Lower leg skin (tissue), 4 donors: ENCODE data around the gene MAU2. TPM values are rescaled to one million over a fixed set of nuclear protein-coding genes. Genes with fewer than 3 reads are reported as not detected.
"Not testable (repeated sequence)": the region's sequence is repeated elsewhere in the genome, so short reads cannot be mapped to it uniquely, and the experiment has no call there.

Experiments used
- DNase-seq, 2 donors: peaks; one replicate each; pipeline ENCODE4 v3.0.0-alpha.2; 2019; ENCODE audit warnings: low spot score in 2 of 2
- H3K4me3 ChIP-seq: fragments of 200-600 bp; sonication (generic); 2 replicates; pipeline ENCODE4 v1.5.1; 2017; ENCODE audit warnings: mild to moderate bottlenecking, low read depth; ENCODE audit not compliant: poor library complexity, severe bottlenecking
- CTCF ChIP-seq, 3 donors: fragments of 450-650 bp; IDR thresholded peaks; one replicate each; pipeline ENCODE4 v1.5.1; 2016; ENCODE audit warnings: antibody characterized with exemption in 3 of 3, mild to moderate bottlenecking in 3 of 3, moderate library complexity in 2 of 3
- POLR2A ChIP-seq, 2 donors: fragments of 450-650 bp; IDR thresholded peaks; one replicate each; pipeline ENCODE4 v1.6.1; 2016 to 2017; ENCODE audit warnings: antibody characterized with exemption in 2 of 2, mild to moderate bottlenecking in 1 of 2, moderate library complexity in 1 of 2
- WGBS, 2 donors: methylation state at CpG; one replicate each; pipeline ENCODE4 v1.1.5; 2018; 5-methylcytosine and 5-hydroxymethylcytosine counted together
- intact Hi-C: fragments of 100-400 bp; cut with DNase I; formaldehyde crosslinking; loops from one replicate; pipeline ENCODE4 v1.15.0; 2023; ENCODE audit warnings: low total_unique reads
- total RNA-seq, 4 donors: library from RNA; depleted of rRNA; stranded (reverse); fragments of >200 nt; gene quantifications; one replicate each; pipeline ENCODE4 v1.1.0, GENCODE V29; 2016

The MAU2 gene
- total RNA-seq, 4 donors from 2014 or later = 57.5 to 100 (median 69.8) TPM

- intact Hi-C loops = no loop called here
- no peak for DNase-seq
- H3K4me3 ChIP-seq = no peak overlapping the region
- 57 to 63% methylated on average over 8 of the region's 8 CpGs for WGBS, 2 donors
- TF ChIP-seq POLR2A (IDR thresholded peaks at IDR 0.05) (no peak), CTCF (IDR thresholded peaks at IDR 0.05) (no peak)
Measured at GRCh38 chr19:19371059-19371458, 50.4 kb downstream of the MAU2 start.

GRCh38 chr19:19372656-19373416, 52.2 kb downstream of the MAU2 start:
- no peak overlapping the region for H3K4me3 ChIP-seq
- intact Hi-C loops = no loop called here
- peak in 1 of 2 donors; percentile 69 for DNase-seq
- TF ChIP-seq CTCF (IDR thresholded peaks at IDR 0.05) (no peak), POLR2A (IDR thresholded peaks at IDR 0.05) (no peak)
- 57 to 63% methylated on average over 8 of the region's 8 CpGs for WGBS, 2 donors

- no peak overlapping the region for H3K4me3 ChIP-seq
- TF ChIP-seq POLR2A (IDR thresholded peaks at IDR 0.05) (no peak), CTCF (IDR thresholded peaks at IDR 0.05) (no peak)
- intact Hi-C loops = no loop called here
- DNase-seq = no peak
- WGBS, 2 donors = 29 to 51% methylated on average over 2 of the region's 2 CpGs
Measured at GRCh38 chr19:19379527-19379926, 58.9 kb downstream of the MAU2 start.

GRCh38 chr19:19380316-19380715, 59.7 kb downstream of the MAU2 start:
- 83 to 91% methylated on average over 12 of the region's 12 CpGs for WGBS, 2 donors
- intact Hi-C loops, DNase-seq, H3K4me3 ChIP-seq: not testable (repeated sequence)

GRCh38 chr19:19381007-19381926, 60.6 kb downstream of the MAU2 start:
- 69 to 74% methylated on average over 11 of the region's 11 CpGs for WGBS, 2 donors
- intact Hi-C loops = no loop called here

More at GRCh38 chr19:19381007-19381926, 60.6 kb downstream of the MAU2 start:
- TF ChIP-seq POLR2A (IDR thresholded peaks at IDR 0.05) (no peak), CTCF (IDR thresholded peaks at IDR 0.05) (no peak)
- no peak overlapping the region for H3K4me3 ChIP-seq
- DNase-seq = no peak
